Ascending aorta (tissue), 2 donors: Measurements from ENCODE around the gene GPS2. TPM values are rescaled to one million over a fixed set of nuclear protein-coding genes. Genes with fewer than 3 reads are reported as not detected.

Source experiments
- DNase-seq, 2 donors: peaks; one replicate each; pipeline ENCODE4 v3.0.0-alpha.2; 2019; ENCODE audit warnings: low spot score in 2 of 2
- H3K27ac ChIP-seq, 2 donors: fragments of 200-600 bp; sonication (generic); one replicate each; pipeline ENCODE4 v1.5.1; 2016 to 2017; ENCODE audit warnings: mild to moderate bottlenecking in 1 of 2
- H3K27me3 ChIP-seq: fragments of 200-600 bp; sonication (generic); one replicate; pipeline ENCODE4 v1.5.1; 2017
- H3K36me3 ChIP-seq, 2 donors: fragments of 200-600 bp; sonication (generic); one replicate each; pipeline ENCODE4 v1.5.1; 2016
- H3K4me1 ChIP-seq, 2 donors: fragments of 200-600 bp; sonication (generic); one replicate each; pipeline ENCODE4 v1.5.1; 2016 to 2017; ENCODE audit warnings: mild to moderate bottlenecking in 1 of 2
- H3K4me3 ChIP-seq, 2 donors: fragments of 200-600 bp; sonication (generic); one replicate each; pipeline ENCODE4 v1.5.1; 2016 to 2017; ENCODE audit warnings: mild to moderate bottlenecking in 1 of 2
- H3K9me3 ChIP-seq, 2 donors: fragments of 200-600 bp; sonication (generic); one replicate each; pipeline ENCODE4 v1.5.1; 2016
- CTCF ChIP-seq, 3 experiments: fragments of 200-600 bp in 2 of 3; fragments of 450-650 bp in 1 of 3; sonication (generic) in 2 of 3; IDR thresholded peaks; one replicate each; pipeline ENCODE4 v1.5.1; 2016 to 2019; ENCODE audit warnings: antibody characterized with exemption in 3 of 3, mild to moderate bottlenecking in 1 of 3, moderate library complexity in 1 of 3
- intact Hi-C: fragments of 100-400 bp; cut with DNase I; formaldehyde crosslinking; loops from one replicate; pipeline ENCODE4 v1.15.1; 2023
- total RNA-seq: library from RNA; depleted of rRNA; stranded (reverse); fragments of >200 nt; gene quantifications from one replicate; pipeline ENCODE4 v1.1.0, GENCODE V29; 2016

Gene GPS2
- total RNA-seq, 1 donor from 2014 or later = 52.4 TPM

- Histone ChIP-seq H3K36me3 (no peaks in the 10 kb centered on the region), H3K4me1 (peaks cover 4 to 22% of the 10 kb centered on the region in 2 donors), H3K27me3 (peaks cover 8% of the 10 kb centered on the region), H3K4me3 (no peak overlapping the region), H3K9me3 (no peaks in the 10 kb centered on the region), H3K27ac (no peak overlapping the region)
- intact Hi-C loops = no loop called here
- TF ChIP-seq CTCF (IDR thresholded peaks at IDR 0.05) = no peak
- DNase-seq = no peak
Observed at GRCh38 chr17:7292194-7292593, 23.0 kb downstream of the GPS2 start.

- no peaks in the 10 kb centered on the region for H3K9me3 ChIP-seq
- no peak for TF ChIP-seq CTCF (IDR thresholded peaks at IDR 0.05)
- H3K4me1 ChIP-seq = peaks cover 4 to 13% of the 10 kb centered on the region in 2 donors
- intact Hi-C loops = no loop called here
- no peaks in the 10 kb centered on the region for H3K36me3 ChIP-seq
- H3K4me3 ChIP-seq = no peak overlapping the region
- H3K27me3 ChIP-seq = peaks cover 8% of the 10 kb centered on the region
- no peak for DNase-seq
- H3K27ac ChIP-seq = no peak overlapping the region
Observed at GRCh38 chr17:7290685-7291084, 24.5 kb downstream of the GPS2 start.

DNA sequence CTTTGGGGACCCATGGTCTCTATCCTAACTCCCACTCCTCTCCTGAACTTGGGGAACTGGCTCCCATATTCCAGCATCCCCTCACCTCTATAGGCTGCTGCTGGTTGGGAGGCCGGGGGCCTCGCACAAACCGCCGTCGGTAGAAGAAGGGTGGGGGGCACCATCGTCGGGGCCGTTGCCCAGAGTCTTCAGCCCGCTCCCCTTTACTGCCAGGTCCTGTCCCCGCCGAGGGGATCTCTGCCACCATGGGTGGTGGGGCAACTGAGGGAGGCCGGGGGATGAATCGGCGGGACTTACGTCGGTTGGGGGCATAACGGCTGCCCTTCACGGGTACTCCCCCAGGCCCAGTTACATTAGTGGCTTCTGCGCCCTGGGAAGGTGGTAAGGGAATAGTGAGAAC is 25.0 kb downstream of the GPS2 start:
- no peak for TF ChIP-seq CTCF (IDR thresholded peaks at IDR 0.05)
- H3K9me3 ChIP-seq = no peaks in the 10 kb centered on the region
- no peak overlapping the region for H3K4me3 ChIP-seq
- DNase-seq = no peak
- no peak overlapping the region for H3K27ac ChIP-seq
- no peaks in the 10 kb centered on the region for H3K36me3 ChIP-seq
- peaks cover 8% of the 10 kb centered on the region for H3K27me3 ChIP-seq
- intact Hi-C loops = no loop called here
- peaks cover 4 to 9% of the 10 kb centered on the region in 2 donors for H3K4me1 ChIP-seq

- Histone ChIP-seq H3K36me3 (no peaks in the 10 kb centered on the region), H3K27ac (no peak overlapping the region), H3K4me1 (peaks cover 0 to 3% of the 10 kb centered on the region in 2 donors), H3K9me3 (no peaks in the 10 kb centered on the region), H3K4me3 (no peak overlapping the region), H3K27me3 (peaks cover 8% of the 10 kb centered on the region)
- intact Hi-C loops = no loop called here
- DNase-seq = no peak
- no peak for TF ChIP-seq CTCF (IDR thresholded peaks at IDR 0.05)
Observed at GRCh38 chr17:7289256-7290032, 25.7 kb downstream of the GPS2 start.

GRCh38 chr17:7285679-7286078 is 29.5 kb downstream of the GPS2 start:
- no peak overlapping the region for H3K27ac ChIP-seq

More at GRCh38 chr17:7285679-7286078, 29.5 kb downstream of the GPS2 start:
- no peak for DNase-seq
- intact Hi-C loops = no loop called here
- no peaks in the 10 kb centered on the region for H3K27me3 ChIP-seq
- no peak for TF ChIP-seq CTCF (IDR thresholded peaks at IDR 0.05)
- no peaks in the 10 kb centered on the region for H3K9me3 ChIP-seq
- H3K4me3 ChIP-seq = no peak overlapping the region
- H3K36me3 ChIP-seq = no peaks in the 10 kb centered on the region
- H3K4me1 ChIP-seq = peaks cover 9 to 16% of the 10 kb centered on the region in 2 donors
